ENCODE data around the gene PDE3B.
A peak's percentile ranks its signal among the peaks of the same experiment; 100 is the strongest.

PDE3B gene

DNA sequence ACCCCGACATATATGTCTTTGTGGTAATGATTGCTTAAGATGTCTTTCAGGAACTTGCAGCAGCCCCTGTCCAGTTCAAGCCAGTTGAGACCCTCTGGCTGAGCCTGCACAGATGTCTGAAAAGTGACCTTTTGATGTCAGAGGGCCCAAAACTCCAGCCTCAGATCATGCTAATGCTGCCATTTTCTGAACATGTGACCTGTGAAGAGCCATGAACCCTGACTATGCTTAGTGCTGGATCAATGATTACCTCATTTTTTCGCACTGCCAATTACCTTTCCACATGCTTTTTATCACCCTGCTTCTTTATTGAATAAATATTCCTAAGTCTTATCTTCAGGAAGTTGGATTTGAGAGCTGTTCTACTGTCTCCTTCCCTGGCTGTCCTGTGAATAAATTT lies 255.3 kb downstream of the PDE3B start:
- TF ChIP-seq, protein P1, sequence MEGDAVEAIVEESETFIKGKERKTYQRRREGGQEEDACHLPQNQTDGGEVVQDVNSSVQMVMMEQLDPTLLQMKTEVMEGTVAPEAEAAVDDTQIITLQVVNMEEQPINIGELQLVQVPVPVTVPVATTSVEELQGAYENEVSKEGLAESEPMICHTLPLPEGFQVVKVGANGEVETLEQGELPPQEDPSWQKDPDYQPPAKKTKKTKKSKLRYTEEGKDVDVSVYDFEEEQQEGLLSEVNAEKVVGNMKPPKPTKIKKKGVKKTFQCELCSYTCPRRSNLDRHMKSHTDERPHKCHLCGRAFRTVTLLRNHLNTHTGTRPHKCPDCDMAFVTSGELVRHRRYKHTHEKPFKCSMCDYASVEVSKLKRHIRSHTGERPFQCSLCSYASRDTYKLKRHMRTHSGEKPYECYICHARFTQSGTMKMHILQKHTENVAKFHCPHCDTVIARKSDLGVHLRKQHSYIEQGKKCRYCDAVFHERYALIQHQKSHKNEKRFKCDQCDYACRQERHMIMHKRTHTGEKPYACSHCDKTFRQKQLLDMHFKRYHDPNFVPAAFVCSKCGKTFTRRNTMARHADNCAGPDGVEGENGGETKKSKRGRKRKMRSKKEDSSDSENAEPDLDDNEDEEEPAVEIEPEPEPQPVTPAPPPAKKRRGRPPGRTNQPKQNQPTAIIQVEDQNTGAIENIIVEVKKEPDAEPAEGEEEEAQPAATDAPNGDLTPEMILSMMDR (IDR thresholded peaks at IDR 0.05; ENCODE audit: borderline replicate concordance, insufficient read depth, low read depth, low read length), result no peak
- no peak overlapping the region for H3K4me3 ChIP-seq (ENCODE audit: low read depth, low read length)

DNA sequence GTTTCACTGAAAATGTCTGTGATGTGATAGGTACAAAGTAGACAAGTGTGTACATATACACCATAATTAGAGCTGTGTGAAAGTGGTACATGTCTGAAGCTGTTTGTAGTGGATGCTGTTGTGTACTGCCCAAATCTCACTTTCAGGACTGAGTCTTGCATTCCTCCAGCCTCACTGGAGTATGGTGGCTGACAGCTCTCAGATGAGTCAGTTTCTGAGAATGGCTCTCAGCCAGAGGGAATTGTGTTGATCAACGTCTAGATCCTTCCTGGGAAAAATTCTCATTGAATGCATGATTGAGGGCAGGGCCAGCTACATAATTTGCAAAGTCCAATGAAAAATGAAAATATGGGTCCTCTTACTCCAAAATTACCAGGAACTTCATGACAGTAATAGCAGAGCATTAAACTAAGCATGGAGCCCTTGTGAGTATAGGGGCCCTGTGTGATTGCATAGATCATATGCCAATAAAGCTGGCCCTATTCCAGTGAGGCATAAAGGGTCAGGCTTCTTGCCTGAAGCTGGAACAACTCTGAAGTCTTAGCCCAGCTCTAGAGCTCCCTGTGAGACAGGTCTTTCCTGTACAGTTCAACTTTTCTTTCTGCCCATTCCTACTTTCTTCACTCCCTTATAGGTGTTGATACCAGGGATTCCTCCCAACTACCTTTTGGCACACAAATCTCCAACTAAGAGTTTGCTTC lies 259.2 kb downstream of the PDE3B start:
- H3K4me3 ChIP-seq (ENCODE audit: low read depth, low read length), result no peak overlapping the region
- TF ChIP-seq, protein P1 (IDR thresholded peaks at IDR 0.05; ENCODE audit: borderline replicate concordance, insufficient read depth, low read depth, low read length), result no peak

DNA sequence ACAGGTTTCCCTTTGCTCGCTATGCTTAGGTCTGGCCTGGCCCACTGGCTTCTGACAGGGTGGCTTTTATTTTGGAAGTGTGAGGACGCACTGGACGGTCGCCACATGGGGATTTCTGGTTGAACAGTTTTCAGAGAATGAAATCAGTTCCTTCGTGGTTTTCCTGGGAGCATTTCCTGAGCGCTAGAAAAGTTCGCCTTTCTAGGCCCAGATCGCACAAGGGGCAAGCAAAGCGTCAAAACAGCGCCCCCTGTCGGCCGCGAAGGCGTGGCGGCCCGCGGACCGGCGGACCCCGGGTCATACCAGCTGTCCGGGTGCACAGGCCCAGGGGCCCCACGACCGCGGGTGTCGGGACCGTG lies 261.1 kb downstream of the PDE3B start:
- peak overlapping the region; percentile 47 for H3K4me3 ChIP-seq (ENCODE audit: low read depth, low read length)
- TF ChIP-seq, protein P1 (IDR thresholded peaks at IDR 0.05; ENCODE audit: borderline replicate concordance, insufficient read depth, low read depth, low read length), result peak; percentile 93

DNA sequence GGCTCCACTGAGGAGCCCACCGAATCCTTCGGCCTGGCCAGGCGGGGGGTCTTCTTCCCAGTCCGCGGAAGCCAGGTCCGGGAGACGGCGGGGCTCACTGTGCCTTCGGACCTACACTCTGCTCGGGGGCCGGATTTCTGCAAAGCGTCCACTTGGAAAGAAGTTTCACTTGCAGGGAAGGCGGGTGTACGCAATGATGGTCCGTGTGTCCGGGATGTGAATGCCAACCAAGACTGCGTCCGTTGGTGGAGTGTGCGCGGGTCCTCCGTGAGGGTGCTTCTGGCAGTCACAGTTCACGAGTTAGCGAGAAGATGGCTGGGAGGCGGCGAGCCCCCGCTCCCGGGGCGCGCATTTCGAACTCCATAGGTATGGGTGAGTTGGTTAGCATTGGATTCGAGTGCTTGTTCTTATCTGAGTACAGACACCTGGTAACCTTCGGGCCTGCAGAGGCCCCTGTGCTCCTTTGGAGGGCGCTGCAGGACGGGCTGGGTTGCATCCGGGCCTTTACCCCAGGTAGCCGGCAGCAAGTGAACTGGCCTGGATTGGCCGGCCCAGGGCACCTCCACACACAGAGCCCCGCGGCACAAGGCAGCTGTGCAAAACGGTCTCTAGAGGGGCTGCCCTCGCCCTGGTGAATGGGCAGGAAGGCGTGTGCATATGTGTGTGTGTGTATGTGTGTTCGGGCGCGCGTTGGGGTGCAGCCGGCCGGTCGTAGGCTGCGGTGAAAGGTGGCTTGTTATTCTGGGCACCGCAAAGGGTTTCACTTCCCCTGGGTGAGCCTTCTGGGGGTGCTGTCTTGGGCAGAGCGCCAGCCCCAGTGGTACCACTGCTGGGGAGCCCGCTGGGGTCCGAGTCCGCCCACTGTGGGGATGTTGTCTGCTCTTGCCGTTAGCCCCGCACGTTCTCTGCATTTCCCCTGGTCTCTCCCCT lies 261.8 kb downstream of the PDE3B start:
- H3K4me3 ChIP-seq (ENCODE audit: low read depth, low read length), result peak overlapping the region; percentile 47
- TF ChIP-seq, protein P1 (IDR thresholded peaks at IDR 0.05; ENCODE audit: borderline replicate concordance, insufficient read depth, low read depth, low read length), result peak; percentile 73

DNA sequence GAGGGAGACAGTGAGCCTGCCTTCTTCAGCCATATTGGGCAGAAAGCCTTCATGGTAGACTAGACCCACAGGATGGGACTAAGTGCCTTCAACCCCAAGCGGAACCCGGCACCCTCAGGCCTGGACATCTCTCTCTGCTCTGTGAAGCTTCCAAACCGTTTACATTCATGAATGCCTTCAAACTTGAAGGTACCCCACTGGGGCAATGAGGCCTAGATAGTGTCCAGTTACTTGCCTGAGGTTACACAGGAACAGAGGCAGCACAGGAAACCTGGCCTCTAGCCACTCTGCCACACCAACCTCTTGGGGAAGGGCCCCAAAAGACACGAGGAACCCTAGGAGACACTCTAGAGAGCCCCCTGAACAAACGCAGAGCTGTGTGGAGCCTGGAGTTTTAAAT lies 263.0 kb downstream of the PDE3B start:
- TF ChIP-seq, protein P1 (IDR thresholded peaks at IDR 0.05; ENCODE audit: borderline replicate concordance, insufficient read depth, low read depth, low read length), result no peak
- H3K4me3 ChIP-seq (ENCODE audit: low read depth, low read length), result no peak overlapping the region

DNA sequence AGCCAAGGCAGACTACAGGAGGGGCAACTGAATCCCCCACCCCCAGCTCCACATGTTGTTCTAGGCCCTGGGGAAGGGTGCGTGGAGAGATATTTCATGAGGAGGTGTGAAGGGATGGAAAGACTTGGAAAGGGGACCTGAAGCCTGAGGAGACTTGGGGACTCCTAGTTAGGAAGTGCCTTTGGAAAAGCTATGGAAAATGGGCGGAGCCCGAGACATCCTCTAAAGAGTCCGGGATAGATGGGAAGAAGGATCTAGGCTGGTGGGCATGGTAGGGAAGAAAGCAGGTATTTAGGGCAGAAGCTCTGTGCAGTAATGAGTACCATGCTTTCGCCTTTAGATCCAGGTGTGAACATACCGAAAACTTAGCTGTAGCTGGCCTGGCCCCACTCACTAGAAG lies 263.4 kb downstream of the PDE3B start:
- TF ChIP-seq, protein P1 (IDR thresholded peaks at IDR 0.05; ENCODE audit: borderline replicate concordance, insufficient read depth, low read depth, low read length), result no peak
- H3K4me3 ChIP-seq (ENCODE audit: low read depth, low read length), result no peak overlapping the region

Measured in GM12875 (cell line).